Fibroblast of lung (primary cell): ENCODE data around the gene PSG5. TPM values are rescaled to one million over a fixed set of nuclear protein-coding genes. Genes with fewer than 3 reads are reported as not detected.

Source experiments
- polyA plus RNA-seq, 2 donors: library from polyadenylated mRNA; depleted of rRNA in 1 of 2; stranded (reverse) in 1 of 2; unstranded in 1 of 2; fragments of >200 nt; gene quantifications; 2 replicates each; pipeline ENCODE4 v1.2.1, GENCODE V29; 2011 to 2012; ENCODE audit warnings: missing spikeins in 1 of 2
- total RNA-seq: library from RNA; depleted of rRNA; stranded (reverse); fragments of >200 nt; gene quantifications from 2 replicates; pipeline ENCODE4 v1.2.1, GENCODE V29; 2014

PSG5 gene
- total and polyA plus RNA-seq, 2 donors (not counting 1 experiment from before 2014, with no cell fraction given) = 14.2 to 229 TPM

Other genes starting within 250 kb of the PSG5 start
- not detected in 2 replicates for gene PSG7, start 249.3 kb downstream of the PSG5 start, total RNA-seq
- 0.66 and 1.1 TPM in 2 replicates for gene PSG7, start 249.3 kb downstream of the PSG5 start, polyA plus RNA-seq
- gene PSG11, start 160.1 kb downstream of the PSG5 start, total RNA-seq = not detected in 2 replicates
- gene PSG11, start 160.1 kb downstream of the PSG5 start, polyA plus RNA-seq = 0.25 and 0.48 TPM in 2 replicates
- not detected in 2 replicates for gene PSG2, start 103.8 kb downstream of the PSG5 start, total RNA-seq
- gene PSG2, start 103.8 kb downstream of the PSG5 start, polyA plus RNA-seq = 1.5 and 2.1 TPM in 2 replicates
- gene PSG4, start 19.1 kb upstream of the PSG5 start, total RNA-seq = 0.17 and 11.3 TPM in 2 replicates
- gene PSG4, start 19.1 kb upstream of the PSG5 start, polyA plus RNA-seq = 171 and 387 TPM in 2 replicates
- gene PSG9, start 83.0 kb upstream of the PSG5 start, total RNA-seq = 0.17 TPM in 1 of 2 replicates, not detected in the other
- 3.4 and 4.3 TPM in 2 replicates for gene PSG9, start 83.0 kb upstream of the PSG5 start, polyA plus RNA-seq
- under 0.01 and 0.33 TPM in 2 replicates for gene CD177, start 167.2 kb upstream of the PSG5 start, total RNA-seq
- 0.19 and 0.30 TPM in 2 replicates for gene CD177, start 167.2 kb upstream of the PSG5 start, polyA plus RNA-seq
- gene TEX101, start 228.4 kb upstream of the PSG5 start, total RNA-seq = not detected in 2 replicates
- not detected in 2 replicates for gene TEX101, start 228.4 kb upstream of the PSG5 start, polyA plus RNA-seq